HG02678 (cell line): ENCODE data around the gene RBKS.

Experiments
- ATAC-seq: cut with Tn5 transposase; IDR thresholded peaks from one replicate; pipeline ENCODE4 v1.9.1; 2021; ENCODE audit warnings: mild to moderate bottlenecking, moderate library complexity; ENCODE audit not compliant: unreplicated experiment

The RBKS gene

GRCh38 chr2:27803046-27803445 lies 87.1 kb downstream of the RBKS start:
- ATAC-seq = no peak

GRCh38 chr2:27802547-27802946 lies 87.6 kb downstream of the RBKS start:
- ATAC-seq = no peak

GRCh38 chr2:27800856-27801255 lies 89.3 kb downstream of the RBKS start:
- ATAC-seq = no peak

GRCh38 chr2:27799646-27800010 lies 90.6 kb downstream of the RBKS start:
- no peak for ATAC-seq

- no peak for ATAC-seq
Observed at GRCh38 chr2:27798948-27799645, 91.1 kb downstream of the RBKS start.

- ATAC-seq = no peak
Observed at GRCh38 chr2:27798486-27798885, 91.7 kb downstream of the RBKS start.

GRCh38 chr2:27797841-27798240 lies 92.3 kb downstream of the RBKS start:
- no peak for ATAC-seq

- no peak for ATAC-seq
Observed at GRCh38 chr2:27796791-27797765, 93.1 kb downstream of the RBKS start.

GRCh38 chr2:27795868-27796277 lies 94.3 kb downstream of the RBKS start:
- no peak for ATAC-seq

GRCh38 chr2:27795093-27795834 lies 94.9 kb downstream of the RBKS start:
- ATAC-seq = no peak

- ATAC-seq = no peak
Observed at GRCh38 chr2:27792759-27793158, 97.4 kb downstream of the RBKS start.

- ATAC-seq = no peak
Observed at GRCh38 chr2:27790796-27791195, 99.4 kb downstream of the RBKS start.

- no peak for ATAC-seq
Observed at GRCh38 chr2:27782701-27783100, 107.5 kb downstream of the RBKS start.

GRCh38 chr2:27781496-27781895 lies 108.7 kb downstream of the RBKS start:
- no peak for ATAC-seq

- no peak for ATAC-seq
Observed at GRCh38 chr2:27779417-27780055, 110.7 kb downstream of the RBKS start.

- no peak for ATAC-seq
Observed at GRCh38 chr2:27776696-27777095, 113.5 kb downstream of the RBKS start.

- no peak for ATAC-seq
Observed at GRCh38 chr2:27776097-27776496, 114.1 kb downstream of the RBKS start.

GRCh38 chr2:27773959-27774358 lies 116.2 kb downstream of the RBKS start:
- ATAC-seq = no peak

GRCh38 chr2:27772804-27773203 lies 117.4 kb downstream of the RBKS start:
- ATAC-seq = no peak

GRCh38 chr2:27771548-27772335 lies 118.4 kb downstream of the RBKS start, which contains the start of gene MRPL33:
Gene MRPL33, plus strand, starts transcription at chr2:27771719. Its CDS starts 59 bp downstream, at chr2:27771778.
- peak; percentile 97 for ATAC-seq
